AG04450 (cell line): ENCODE data around the gene PDPR. TPM values are rescaled to one million over a fixed set of nuclear protein-coding genes. Genes with fewer than 3 reads are reported as not detected.

Source experiments
- CTCF ChIA-PET: fragments of 300-600, 350-600 bp; formaldehyde crosslinking; extraction: SDS; loops from one replicate; lab custom pipeline; 2022; ENCODE audit warnings: antibody characterized with exemption, inconsistent platforms; lab: Charles Lee
- POLR2A ChIA-PET: fragments of 350-600 bp; formaldehyde crosslinking; extraction: SDS; loops from one replicate; lab custom pipeline; 2021; ENCODE audit warnings: antibody characterized with exemption, inconsistent platforms; lab: Yijun Ruan, JAX
- DNase-seq: peaks from one replicate; pipeline ENCODE4 v3.0.0-alpha.2; 2011; ENCODE audit warnings: low read depth, low spot score
- H3K27ac ChIP-seq: one replicate; pipeline ENCODE4 v1.5.1; 2012; ENCODE audit warnings: low read depth, low read length, control low read depth
- H3K27me3 ChIP-seq: one replicate; pipeline ENCODE4 v1.6.0; 2012; ENCODE audit warnings: low read length; ENCODE audit not compliant: control insufficient read depth, insufficient read depth
- H3K4me3 ChIP-seq: 2 replicates; pipeline ENCODE4 v1.5.1; 2011; ENCODE audit warnings: mild to moderate bottlenecking, low read depth, low read length, control low read depth
- H3K9me3 ChIP-seq: 2 replicates; pipeline ENCODE4 v1.5.1; 2012; ENCODE audit warnings: low read length; ENCODE audit not compliant: control insufficient read depth, insufficient read depth
- polyA plus RNA-seq: library from polyadenylated mRNA; depleted of rRNA; stranded (reverse); fragments of >200 nt; gene quantifications from 2 replicates; pipeline ENCODE4 v1.2.3, GENCODE V29; 2011
- TF ChIP-seq, protein P1 (sequence below): IDR thresholded peaks from 2 replicates; pipeline ENCODE4 v1.5.1; 2011; ENCODE audit warnings: low read depth, low read length, control low read depth, inconsistent platforms

Gene PDPR
- polyA plus RNA-seq, 1 experiment = 28.2 TPM

DNA sequence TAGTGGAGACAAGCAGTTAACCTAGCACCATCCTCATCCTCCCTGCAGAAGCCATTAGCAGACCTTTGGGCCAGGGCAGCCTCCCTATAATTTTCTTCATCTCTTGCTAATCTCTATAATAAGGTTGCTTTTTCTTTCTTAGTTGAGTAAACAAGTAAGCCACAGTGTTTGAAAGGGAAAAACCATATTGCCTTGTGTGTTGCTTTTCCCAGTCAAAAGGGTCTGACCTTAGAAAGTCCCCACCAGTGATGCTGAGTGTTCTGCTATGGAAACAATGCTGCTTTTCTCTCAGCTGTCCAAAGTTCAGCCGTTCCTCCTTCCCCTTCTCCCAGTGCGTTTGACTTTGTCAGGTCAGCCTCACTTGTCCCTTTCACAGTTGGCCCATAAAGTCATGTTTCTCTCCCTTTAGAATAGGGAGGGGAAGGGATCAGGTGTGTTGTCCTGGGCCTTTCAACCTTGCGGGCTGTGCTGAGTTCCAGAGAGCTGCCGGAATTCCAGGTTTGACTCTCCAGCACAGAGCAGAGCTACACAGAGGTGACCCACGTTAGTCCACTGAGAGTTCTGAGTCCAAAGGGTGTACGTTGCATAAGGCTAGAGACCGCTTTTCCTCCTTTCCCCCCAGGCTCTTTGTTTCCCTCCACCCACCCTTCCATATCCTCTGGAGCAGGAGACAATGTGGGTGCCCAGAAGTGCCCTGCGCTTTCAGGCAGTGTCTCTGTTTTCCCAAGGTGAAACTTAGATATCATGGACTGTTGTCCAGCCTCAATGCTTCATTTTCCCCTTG is 43.5 kb downstream of the PDPR start:
- Histone ChIP-seq H3K4me3 (no peak overlapping the region), H3K27ac (no peak overlapping the region), H3K9me3 (no peaks in the 10 kb centered on the region), H3K27me3 (no peaks in the 10 kb centered on the region)
- POLR2A ChIA-PET = no interaction called here
- TF ChIP-seq, protein P1, sequence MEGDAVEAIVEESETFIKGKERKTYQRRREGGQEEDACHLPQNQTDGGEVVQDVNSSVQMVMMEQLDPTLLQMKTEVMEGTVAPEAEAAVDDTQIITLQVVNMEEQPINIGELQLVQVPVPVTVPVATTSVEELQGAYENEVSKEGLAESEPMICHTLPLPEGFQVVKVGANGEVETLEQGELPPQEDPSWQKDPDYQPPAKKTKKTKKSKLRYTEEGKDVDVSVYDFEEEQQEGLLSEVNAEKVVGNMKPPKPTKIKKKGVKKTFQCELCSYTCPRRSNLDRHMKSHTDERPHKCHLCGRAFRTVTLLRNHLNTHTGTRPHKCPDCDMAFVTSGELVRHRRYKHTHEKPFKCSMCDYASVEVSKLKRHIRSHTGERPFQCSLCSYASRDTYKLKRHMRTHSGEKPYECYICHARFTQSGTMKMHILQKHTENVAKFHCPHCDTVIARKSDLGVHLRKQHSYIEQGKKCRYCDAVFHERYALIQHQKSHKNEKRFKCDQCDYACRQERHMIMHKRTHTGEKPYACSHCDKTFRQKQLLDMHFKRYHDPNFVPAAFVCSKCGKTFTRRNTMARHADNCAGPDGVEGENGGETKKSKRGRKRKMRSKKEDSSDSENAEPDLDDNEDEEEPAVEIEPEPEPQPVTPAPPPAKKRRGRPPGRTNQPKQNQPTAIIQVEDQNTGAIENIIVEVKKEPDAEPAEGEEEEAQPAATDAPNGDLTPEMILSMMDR = no peak
- CTCF ChIA-PET = no interaction called here
- no peak for DNase-seq

DNA sequence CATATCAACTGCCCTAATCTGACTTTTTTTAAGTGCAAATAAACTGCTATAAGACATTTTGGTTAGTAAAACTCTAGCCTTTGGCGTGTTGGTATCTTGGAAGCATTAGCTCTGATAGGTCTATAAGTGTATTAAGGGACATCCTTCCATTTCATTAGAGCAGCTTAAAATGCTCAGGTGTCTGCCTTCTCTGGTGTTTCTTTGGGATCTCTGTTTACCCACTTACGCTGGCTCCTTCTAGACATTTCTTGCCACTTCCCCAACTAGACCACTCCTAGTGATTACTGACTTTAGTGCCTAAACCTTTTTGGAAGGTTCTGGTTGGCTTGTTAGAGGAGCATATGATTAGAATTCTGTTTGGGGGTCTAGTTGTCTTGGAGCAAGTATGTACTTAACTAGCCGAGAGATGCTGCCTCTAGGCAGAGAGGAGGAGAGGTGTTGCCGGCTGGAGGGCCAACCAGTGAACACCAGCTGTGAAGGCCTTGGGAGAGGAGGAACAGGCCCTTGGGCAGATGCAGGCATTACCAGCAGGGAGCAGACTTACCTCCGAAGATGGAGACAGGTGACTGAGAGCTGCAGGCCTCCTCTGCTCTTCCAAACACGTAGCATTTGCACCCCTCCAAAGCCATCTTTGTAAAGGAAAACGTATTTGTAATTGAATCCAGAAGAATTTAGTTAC is 44.3 kb downstream of the PDPR start:
- ChIA-PET CTCF (interaction anchor here (0.9 kb wide), 1 partner anchor 109 kb away, joined by 5 read pairs; no protein-coding TSS in a partner anchor), POLR2A (no interaction called here)
- TF ChIP-seq, protein P1 = no peak
- H3K27me3 ChIP-seq = no peaks in the 10 kb centered on the region
- H3K4me3 ChIP-seq = no peak overlapping the region
- no peak overlapping the region for H3K27ac ChIP-seq
- no peaks in the 10 kb centered on the region for H3K9me3 ChIP-seq
- DNase-seq = no peak

DNA sequence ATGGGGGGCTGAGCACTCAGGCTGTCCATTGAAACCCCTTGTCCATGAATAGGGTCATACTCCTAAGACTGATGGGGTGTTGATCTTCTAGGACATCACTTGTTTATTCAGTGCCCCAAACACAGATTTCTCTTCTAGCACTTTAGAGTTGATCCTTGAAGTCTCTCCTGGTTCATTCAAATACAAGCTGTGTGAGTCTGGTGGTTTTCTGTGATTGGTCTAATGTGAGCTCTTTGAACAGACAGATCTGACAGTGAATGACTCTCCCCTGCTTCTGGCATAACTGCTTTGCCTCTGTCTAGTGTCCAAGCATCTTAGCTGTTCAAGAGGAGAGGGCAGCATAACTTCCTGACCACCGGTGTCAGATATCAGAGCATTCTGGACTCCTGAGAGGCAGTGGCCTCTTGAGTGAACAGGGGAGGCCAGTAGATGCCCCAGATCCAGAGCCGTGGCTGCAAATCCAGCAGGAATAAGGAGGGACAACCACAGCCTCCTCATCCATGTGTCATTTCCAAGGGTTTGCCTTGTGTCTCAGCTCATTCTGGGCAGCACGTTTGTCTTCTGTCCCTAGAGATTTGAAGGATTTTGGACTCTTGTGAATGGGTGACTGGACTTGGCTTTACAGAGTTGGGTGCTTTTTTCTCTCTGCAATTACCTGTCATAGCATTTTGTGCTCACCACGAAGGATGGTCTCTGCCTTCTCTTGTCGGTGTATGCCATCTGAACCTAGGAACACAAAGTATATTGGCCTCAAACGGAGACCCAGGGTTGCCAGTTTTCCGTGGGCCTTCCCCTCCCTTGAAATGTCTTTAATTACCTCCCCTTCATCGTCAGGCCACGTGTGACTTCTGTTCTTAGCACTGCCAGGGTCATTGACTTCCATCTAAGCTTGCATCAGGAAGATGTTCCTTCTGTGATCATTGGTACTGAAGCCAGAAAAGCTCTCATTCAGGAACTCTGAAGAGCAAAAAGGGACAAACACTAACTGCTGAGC is 45.5 kb downstream of the PDPR start:
- H3K27me3 ChIP-seq = no peaks in the 10 kb centered on the region
- H3K27ac ChIP-seq = no peak overlapping the region
- no peaks in the 10 kb centered on the region for H3K9me3 ChIP-seq
- H3K4me3 ChIP-seq = no peak overlapping the region
- no peak for DNase-seq
- ChIA-PET CTCF (interaction anchor here (0.9 kb wide), 1 partner anchor 108 kb away, joined by 5 read pairs; no protein-coding TSS in a partner anchor), POLR2A (no interaction called here)
- TF ChIP-seq, protein P1 = no peak

DNA sequence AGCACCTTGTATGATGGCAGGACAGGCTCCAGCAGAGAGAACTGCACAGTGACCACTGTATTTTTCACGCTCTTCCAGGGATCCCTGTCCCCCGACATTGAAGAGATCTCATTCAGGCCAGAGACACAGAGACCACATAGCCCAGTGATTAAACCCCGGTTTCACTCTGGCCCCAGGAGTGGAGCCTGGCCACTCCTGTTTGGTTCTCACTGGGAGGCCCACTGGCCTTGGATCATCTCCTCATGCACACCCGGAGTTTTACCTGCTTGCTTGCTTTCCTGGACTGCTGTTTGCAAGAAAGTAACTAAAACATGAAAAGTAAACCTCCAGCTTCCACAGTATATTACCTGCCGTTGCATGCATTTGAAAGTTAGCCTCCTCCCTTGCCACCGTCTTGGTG is 46.3 kb downstream of the PDPR start:
- ChIA-PET POLR2A (no interaction called here), CTCF (interaction anchor here (0.5 kb wide), 1 partner anchor 383 kb away, joined by 3 read pairs; no protein-coding TSS in a partner anchor)
- no peak overlapping the region for H3K4me3 ChIP-seq
- H3K27ac ChIP-seq = no peak overlapping the region
- no peak for DNase-seq
- H3K9me3 ChIP-seq = no peaks in the 10 kb centered on the region
- H3K27me3 ChIP-seq = no peaks in the 10 kb centered on the region
- TF ChIP-seq, protein P1 = no peak
